Activated CD4-positive, CD25-positive, alpha-beta regulatory T cell treated with anti-CD3 and anti-CD28 coated beads, Interleukin-2, amount 50 U/mL, for 24 hours (primary cell): ENCODE measurements around the gene TMEM108.

ENCODE experiments used
- ATAC-seq, 2 donors: fragments of 150-1000 bp; cut with Tn5 transposase; one replicate each; pipeline ENCODE4 v1.10.0; 2021; ENCODE audit warnings: mild to moderate bottlenecking in 1 of 2, moderate library complexity in 1 of 2

Gene TMEM108

DNA sequence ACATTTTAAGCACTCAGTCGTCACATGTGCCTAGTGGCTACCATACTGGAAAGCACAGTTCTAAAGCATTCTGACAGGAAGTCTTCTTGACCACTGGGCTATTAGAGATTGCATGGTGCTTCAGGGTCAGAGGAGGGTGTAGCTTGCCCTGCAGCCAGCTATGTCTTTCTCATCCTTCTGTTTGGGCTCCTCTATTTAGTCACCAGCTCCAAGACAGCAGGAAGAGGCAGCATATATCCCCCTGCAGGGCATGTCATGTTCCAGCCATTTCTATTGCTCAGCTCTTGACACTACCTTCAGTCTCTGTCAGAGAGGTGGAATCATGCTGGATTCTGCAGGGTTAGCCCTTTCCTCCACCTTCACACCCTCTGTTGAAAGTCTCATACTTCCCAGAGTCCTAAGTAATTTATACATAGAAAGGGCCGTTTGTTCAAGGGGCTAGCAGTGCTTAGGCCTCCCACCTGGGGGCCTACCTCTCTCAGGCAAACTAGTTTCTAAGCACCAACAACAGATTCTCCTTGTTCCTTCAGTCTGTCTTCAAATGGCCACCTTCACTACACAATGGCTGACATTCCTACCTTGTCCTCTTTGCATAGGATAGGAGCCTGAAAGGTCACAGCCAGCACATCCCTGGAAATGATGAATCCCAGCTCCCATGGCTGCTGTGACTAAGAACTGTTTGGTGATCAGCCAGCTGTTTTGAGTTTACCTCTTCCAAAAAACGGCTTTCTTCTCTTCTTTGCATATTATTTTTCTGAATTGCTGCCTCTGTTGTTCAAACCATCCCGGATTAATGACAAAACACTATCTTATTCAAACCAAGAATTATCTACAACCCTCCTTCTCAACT, 246.0 kb downstream of the TMEM108 start:
- ATAC-seq, result no peak

DNA sequence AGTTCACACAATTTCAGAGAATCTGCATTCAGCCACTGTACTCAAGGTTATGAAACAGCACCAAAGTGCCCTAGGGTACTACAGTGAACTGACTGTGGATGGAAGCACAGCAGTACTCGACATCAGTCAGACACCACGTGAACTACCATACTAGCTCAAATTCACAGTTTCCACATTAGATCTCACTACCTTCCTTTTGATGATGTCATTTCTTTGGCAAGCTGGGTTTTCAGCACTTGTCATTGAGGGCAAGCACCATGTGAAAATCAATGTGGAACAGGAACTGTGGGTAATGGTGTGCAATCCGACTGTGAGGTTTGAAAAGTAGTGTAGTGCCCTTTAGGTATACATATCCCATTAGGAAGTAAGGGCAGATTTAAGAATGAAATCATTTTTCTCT, 251.1 kb downstream of the TMEM108 start:
- ATAC-seq, result no peak

DNA sequence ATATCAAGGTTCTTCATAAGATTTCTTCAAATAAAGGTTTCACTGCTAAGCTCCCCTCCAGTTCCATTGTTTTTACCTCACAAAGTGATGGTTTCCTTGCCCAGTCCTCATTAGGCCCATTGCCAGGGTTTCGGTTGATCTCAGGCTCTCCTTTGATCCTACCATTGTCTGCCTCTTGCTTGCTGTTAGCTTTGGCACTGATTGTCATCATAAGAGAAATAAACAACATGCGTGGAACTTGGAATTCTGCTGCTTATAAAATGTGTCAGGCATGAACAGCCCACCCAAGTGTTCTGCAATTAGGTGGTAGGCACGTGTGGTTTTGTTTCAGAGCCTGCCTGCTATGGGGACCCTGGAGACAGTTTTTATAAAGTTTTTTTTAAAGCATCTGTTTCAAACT, 254.1 kb downstream of the TMEM108 start:
- ATAC-seq, result no peak

DNA sequence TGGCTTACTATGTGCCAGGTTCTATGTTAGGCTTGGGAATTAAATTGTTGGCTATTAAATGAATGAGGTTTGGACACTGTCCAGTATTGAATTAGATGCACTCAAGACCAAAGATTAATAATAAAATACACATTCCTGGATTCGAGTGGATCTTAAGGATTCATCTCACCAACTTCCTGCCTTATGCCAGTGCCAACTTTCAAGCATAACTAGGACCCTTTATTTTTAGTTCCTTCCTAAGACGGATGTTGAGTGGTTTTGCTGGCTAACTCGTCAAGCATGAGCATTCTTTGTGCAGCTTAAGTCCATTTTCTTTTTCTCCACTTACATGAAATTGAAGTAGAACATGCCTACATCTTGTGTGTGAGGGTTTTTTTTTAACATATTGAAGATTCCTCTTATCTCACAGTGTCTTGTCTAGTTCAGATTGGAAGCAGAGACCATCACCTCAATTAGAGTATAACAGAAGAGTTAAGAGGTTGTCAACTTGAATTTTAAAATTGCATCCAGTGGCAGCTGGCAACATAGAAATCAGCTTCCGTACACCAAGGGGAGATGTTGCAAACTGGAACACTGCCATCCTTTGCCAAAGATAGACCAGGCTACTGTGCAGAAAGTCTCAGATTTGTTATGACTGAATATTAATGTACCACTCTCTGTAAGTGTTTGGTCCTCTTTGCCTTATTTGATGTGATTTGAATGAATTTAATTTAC, 255.4 kb downstream of the TMEM108 start:
- ATAC-seq, result no peak

DNA sequence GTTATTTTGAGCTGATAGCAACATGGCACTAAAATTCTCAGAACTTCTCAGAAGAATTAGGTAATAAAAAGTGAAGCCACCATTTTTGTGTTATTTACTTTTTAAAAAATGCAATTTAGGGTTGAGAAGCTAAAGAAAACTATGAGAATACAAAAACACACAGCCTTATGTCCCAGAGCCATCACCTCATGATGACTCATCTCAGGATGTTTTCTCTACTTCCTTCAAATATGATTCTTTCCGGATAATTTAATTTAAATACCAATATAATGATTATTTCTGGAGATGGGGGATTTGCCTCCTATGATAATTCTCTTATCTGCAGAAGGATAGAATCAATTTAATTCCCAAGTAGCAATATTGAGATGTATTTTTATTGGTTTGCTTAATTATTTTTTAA, 256.1 kb downstream of the TMEM108 start:
- no peak for ATAC-seq

DNA sequence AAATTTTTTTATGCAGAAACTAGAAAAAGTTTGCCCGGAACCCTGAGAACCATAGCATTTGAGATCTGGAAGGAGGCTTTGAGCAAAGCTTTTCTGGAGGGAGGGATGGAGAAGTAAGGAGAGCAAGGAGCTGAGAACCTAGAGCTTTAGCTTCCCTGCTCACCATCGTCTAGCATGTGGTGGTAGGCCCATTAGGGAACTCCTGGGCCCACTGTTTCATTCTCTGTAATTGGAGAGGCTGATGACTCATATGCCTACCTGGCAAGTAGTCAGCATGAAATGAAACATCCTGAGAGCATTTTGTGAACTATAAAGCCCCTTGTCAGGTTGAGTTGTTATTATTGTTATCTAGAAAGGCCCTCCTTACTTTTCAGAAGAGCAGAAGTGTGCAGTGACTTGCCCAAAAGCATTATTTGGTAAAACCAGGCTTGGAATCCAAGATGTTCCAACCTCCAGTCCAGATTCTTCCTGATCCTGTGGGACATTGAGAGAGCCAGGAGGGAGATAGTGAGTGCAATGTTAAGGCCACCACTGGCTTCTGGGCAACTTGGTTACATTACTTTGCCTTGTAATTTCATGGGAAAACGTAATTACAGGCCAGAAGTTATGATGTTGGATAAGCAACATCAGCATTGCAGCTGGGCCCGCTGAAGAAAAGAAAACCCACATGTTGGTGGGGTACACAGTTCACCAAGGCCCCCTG, 257.2 kb downstream of the TMEM108 start:
- peak; percentile 38 to 53 for ATAC-seq

DNA sequence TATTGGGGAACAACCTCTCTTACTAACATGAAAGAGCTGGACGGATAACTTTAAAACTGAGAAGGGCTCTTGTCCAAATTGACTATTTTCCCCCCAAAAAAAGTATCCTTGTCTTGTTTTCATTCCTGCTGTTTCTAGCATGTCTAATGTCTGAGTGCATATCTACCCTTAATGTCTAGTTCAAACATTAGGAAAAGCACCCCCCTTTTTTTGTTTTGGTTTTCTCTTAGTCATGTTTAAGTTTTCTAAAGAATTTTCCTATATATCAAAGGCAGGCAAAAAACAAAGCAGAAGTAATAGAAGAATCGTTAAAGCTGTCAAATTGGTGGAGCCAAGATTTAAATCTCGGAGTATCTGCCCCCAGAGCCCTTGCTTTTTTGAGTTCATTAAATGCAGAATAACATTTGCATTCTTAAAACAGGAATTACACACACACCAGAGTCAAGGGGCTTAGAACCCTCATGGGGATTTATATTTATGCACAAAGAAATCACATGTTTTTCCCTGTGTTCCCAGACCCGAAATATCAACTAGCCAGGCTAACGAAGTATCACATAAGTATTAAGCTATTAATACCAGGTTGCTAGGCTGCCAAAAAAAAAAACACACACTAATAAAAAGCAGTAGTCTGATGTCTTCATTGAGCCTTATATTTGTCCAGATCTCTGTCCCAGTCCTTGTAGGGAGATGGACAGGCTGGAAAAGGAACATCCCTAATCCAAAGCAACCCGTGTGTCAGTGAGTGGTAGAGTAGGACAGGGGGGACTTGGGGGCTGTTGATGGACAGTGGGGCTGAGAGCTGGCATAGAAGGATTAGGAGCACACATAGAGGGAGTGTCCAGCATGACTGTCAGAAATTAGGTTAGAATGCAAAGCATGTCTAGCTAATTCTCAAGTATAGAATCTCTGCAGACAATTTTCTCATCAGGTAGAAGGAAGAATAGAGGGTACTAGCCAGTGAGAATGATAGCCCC, 258.0 kb downstream of the TMEM108 start:
- ATAC-seq, result no peak

DNA sequence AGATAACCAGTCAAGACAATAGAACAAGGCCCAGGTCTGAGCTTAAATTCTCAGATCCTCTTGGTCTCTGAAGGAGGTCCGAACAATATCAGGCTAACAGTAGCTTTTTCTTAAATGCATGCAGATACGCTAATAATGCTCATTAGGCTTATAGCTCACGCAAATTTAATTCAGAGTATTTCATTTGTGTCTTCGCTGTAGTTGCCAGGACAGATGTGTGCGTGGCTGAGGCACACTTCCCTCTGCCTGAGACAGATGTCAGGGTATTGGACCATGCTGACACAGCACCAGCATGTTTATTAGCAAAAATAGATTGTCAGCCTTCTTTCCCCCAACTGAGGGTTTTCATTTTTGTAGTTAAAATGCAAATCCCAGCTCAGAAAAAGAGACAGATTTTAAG, 258.8 kb downstream of the TMEM108 start:
- no peak for ATAC-seq

DNA sequence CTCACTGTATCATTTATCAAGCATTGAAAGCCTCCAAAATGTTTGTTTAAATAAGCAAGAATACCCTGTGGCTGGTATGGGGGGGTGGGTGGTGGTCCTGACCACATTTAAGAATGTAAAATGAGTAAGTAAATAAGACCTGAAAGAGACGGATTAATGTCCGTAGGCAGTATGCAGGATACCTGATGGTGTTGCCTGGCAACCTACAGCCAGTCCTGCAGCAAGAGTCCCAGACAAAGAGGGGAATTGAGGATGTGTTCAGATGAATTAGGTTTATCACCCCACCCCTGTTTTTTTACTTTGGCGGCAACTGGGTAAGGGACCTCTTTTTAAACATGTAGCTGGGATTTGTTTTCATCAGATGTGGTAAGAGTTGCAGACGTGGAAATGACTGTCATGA, 261.9 kb downstream of the TMEM108 start:
- no peak for ATAC-seq

DNA sequence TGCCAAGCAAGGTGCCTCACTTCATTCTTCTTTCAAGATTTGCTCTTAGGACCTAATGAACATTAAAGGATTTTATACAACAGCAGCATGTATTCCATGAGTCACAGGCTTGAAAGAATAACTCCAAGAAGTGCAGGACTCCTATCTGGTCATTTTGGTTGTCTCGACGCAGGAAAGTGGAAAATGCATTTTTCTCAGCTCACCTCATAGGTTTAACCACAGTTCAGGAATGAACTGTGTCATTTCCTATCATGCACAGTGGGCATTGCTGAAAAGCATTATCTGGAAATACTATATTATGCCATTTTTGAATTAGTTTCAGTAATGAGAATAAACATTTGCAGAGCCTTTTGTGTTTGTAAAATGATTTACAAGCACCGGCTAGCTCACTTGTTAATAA, 263.0 kb downstream of the TMEM108 start:
- ATAC-seq, result no peak

DNA sequence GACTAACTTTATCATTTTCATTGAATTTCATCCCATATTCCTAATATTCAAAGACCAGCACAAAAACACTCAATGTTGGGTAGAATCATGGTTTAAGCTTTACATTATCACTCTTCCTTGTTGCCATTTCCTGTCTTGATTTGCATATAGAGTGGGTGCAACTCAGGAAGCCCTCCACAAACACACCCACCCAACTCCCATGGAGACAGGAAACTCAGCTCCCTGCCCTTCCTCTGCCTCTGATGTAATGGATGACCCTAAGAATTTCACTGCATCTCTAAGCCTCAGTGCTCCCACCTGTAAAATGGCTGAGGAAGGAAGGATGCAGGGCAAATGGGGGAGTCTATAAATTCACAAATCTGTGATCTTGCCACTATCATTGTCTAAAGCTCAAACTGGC, 263.5 kb downstream of the TMEM108 start:
- ATAC-seq, result no peak

DNA sequence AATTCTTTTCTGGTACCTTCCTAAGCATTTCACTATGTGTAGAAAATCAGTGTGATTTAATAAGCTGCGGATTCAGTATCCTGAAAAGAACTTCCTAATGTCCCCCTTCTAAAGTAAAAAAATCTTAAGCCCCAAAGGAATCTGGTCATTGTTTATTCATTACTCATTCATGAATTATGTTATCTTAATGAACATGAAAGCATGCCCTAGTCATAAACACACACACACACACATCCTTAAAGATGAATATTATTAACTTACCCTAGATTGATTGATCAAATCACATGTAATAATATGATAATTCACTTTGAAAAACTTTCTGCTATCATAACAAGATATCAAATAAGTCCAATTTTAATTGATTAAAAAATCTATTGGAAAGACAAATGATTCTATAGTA, 265.2 kb downstream of the TMEM108 start:
- ATAC-seq, result no peak

DNA sequence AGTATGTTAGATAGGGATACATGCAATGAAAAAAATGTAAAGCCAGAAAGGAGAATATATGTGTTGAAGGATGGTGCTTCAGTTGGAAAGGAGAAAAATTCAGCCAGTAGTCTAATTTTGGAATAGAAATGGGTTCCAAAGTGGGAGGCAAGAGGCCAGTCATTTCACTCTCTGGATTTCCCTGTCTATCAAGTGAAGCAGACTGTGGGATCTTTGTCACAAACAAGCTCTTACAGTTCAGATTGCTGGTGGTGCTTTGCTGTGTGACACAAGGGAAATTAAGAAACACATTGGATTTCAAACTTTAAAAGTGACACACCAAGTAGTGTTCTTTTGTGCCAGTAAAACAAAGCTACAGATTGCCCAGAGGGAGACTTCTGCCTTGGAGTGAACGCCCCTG, 279.7 kb downstream of the TMEM108 start:
- no peak for ATAC-seq

DNA sequence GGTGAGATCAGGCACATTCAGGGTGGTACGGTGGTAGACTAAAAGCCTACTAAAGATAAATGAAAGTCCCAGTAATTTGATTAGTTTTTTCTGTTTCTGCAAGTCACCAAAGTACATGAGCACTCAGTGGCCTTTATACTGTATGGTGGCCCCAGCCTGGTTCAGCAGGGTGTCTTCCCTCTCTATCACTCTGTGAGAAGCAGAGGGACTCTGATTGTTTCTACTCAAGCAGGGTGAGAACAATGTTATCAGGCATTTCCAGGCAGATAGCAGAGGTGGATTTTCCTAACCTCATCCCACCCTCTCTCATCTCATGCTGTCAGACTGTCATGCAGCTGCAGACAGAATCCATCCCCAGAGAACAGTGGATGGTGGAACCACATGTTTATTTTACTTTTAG, 290.2 kb downstream of the TMEM108 start:
- ATAC-seq, result peak in 1 of 2 donors; percentile 17

DNA sequence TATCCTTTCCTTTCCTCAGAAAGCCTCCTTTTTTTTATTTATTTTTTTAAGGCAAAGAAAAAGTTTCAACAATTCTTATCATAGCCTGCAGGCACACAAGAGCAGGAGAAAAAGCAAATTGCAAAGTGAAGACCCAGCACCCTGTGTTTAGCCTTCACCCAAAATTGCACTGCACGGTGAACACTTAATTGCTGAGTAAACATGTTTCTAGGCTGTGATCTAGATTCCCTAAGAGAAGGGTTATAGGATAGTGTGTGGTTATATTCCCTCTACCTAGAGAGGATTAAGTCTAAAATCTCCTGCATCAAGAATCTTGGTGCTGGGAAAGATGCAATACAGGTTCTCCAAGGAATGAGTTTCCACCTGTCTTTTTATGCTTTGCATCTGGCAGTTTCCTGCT, 291.4 kb downstream of the TMEM108 start:
- no peak for ATAC-seq

DNA sequence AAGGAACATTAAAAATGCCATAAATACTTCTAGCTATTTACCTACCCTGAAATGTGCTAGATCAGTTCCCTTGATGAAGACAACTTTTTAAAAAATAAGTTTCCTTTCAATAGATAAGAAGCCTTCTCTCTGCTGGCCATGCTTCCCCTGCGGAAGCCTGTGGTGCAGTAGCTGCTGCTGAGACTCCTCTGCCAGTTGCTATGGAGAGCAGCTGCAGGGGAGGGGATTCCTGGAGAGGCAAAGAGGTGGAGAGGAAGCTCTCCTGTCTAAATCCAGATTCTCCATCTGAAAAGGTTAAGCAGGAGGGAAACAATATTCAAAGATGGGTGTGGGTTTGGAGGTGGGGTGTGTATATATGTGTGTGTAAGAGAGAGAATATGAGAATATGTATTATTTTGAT, 291.9 kb downstream of the TMEM108 start:
- no peak for ATAC-seq

DNA sequence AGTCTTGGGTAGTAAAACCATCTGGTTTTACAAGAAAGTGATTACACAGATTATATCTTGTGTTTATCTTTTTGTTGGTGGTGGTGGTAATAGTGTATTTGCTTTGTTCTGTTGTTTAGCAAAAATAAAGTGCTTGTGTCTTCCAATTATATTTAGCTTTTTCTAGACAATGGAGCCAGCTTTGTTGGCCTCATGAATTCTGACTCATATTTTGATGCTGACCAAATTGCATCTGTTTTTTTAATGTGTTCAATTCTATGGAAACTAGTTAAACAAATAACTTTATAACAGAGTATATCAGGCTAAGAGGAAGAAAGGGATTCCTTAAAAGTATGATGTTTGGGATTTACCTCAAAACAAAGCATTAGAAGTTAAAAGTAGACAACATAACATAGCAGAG, 292.3 kb downstream of the TMEM108 start:
- ATAC-seq, result no peak

DNA sequence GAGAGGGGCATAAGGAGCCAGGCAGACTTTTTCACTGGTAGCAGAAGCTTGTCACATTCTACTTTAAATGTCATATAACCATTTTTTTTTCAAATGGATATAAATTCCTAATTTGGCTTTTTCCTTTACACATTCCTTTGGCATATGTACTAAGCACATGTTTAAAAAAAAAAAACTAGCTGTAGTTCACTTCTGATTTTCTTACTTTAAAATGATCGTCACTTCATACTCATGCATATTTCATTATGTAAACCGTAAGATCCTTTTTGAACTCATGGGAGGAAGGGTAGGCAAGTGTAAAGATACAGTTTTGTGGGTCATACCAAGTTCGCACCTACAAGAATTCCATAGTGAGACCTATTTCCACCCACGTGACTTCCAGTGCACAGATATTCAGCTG, 316.5 kb downstream of the TMEM108 start:
- no peak for ATAC-seq

DNA sequence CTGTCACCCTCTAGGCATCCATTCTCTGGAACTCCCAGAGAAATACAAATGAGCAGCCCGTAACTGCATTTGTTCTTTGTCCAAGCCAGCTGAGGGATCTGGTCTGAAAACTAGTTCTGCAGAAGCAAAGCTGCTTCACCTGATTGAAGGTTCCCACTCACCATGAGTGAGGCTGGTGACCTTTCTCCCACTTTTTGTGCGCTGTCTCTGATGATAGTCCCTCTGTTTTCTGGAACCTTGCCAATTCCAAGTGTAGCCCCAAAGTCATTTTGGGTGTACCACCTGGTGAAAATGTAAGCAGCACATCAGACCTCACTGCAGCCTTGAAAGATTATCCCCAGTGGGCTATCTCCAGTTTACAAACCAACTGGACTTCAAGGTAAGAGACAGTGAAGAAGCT, 322.3 kb downstream of the TMEM108 start:
- ATAC-seq, result no peak

DNA sequence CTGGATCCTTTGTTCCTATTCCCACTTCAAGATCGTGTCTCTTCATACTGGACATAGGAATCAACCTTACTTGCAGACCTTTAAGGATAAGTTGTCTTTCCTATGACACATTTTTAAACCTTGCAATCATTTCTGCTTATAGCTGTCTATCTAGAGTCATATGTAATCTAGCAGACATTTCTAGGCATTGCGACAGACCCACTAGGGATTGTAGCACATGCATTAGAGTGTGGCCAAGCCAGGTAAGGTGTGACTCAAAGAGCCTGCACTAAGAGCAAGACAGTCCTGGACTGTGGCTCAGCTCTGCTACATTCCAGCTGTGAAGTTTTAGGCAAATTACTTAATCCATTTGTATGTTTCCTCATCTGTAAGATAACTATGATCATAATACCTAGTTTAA, 322.8 kb downstream of the TMEM108 start:
- ATAC-seq, result no peak

DNA sequence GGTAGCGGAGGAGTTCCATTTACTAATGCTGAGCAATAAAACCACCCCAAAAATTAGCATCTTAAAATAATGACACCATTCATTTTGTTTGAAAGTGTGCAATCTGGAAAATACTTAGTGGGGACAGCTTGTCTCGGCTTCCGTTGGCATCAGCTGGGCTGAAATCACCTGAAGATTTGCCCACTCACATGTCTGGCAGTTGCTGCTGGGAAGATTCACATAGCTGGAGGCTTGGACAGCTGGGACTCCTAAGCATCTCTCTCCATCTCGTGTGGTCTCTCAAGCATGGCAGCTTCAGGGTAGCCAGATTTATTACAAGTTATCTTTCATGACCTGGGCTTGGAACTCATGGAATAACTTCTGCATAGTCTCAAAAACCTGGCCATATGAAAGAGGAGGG, 323.2 kb downstream of the TMEM108 start:
- no peak for ATAC-seq

DNA sequence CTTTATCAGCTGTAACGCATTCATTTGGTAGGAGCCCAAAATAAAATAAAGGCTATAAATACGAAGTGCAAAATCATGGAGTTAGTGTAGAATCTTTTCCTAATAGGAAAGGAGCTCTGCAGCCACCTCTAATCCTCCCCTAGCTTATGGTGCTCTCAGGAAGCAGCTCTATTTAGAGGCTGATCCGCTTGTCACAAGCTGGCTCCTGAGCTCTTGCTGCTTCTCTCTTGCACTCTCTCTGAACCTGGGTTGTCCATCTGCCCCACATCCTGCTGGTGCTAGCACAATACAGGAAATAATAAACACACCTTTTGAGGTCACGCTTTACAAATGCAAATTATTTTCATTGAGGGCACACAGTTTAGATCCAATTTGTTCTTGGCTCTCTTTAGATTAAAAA, 324.3 kb downstream of the TMEM108 start:
- ATAC-seq, result no peak

DNA sequence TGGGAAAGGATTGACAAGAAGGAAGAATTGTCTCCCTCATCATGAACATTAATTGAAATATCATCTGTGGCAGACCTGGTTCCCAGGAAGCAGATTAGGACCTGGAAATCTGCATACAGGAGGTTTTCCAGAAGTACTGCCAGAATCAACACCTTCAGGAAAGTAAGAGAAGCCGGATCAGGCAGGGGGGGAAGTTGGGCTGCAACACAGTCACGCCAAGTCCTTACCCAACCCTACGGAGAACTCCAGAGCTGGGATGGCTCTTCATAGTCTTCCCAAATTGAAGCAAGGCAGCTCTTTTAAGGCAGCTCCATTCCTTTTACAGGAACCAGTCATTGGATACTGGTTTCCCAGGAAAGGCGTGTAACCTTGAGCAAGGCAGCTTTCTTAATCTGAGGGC, 326.5 kb downstream of the TMEM108 start:
- no peak for ATAC-seq
